Measurements from ENCODE around the gene RBL2. TPM values are rescaled to one million over a fixed set of nuclear protein-coding genes. Genes with fewer than 3 reads are reported as not detected.

Gene RBL2
- total and polyA plus RNA-seq, 9 of the 15 experiments (the other 6 are each of a cell fraction or from before 2014, with no cell fraction given): 7.8 to 76.3 (median 28.5) TPM

GRCh38 chr16:53511084-53511402, 76.8 kb downstream of the RBL2 start:
- no peaks in the 10 kb centered on the region for H4K20me1 ChIP-seq (replicated peaks; ENCODE audit: control insufficient read depth, insufficient read depth, low read length)
- ChIA-PET POLR2A (no interaction called here), CTCF (ENCODE audit: low intra/inter-chr PET ratio) (interaction anchor here (1.3 kb wide), 1 partner anchor 303 kb away, joined by 4 read pairs; no protein-coding TSS in a partner anchor)
- H3K9ac ChIP-seq (ENCODE audit: insufficient read depth in 1 of 2, low read depth in 2 of 2, low read length in 2 of 2): no peak overlapping the region
- H3K9me3 ChIP-seq (replicated peaks; ENCODE audit: control insufficient read depth, insufficient read depth, low read depth, low read length): no peaks in the 10 kb centered on the region
- DNase-seq (ENCODE audit: extremely low read depth in 1 of 4, low spot score in 3 of 4): no peak
- no peaks in the 10 kb centered on the region for H3K36me3 ChIP-seq (ENCODE audit: control insufficient read depth, insufficient read depth, low read length)
- ATAC-seq: no peak
- WGBS (ENCODE audit: insufficient coverage, low coverage, missing lambda C conversion rate): 17% methylated on average over 6 of the region's 6 CpGs
- H3K79me2 ChIP-seq (ENCODE audit: control insufficient read depth, insufficient read depth, low read length): no peaks in the 10 kb centered on the region
- intact Hi-C loops (cut with micrococcal nuclease): loop anchor here (5.0 kb wide), 1 partner anchor 94 kb away; no protein-coding TSS in a partner anchor
- H3K4me1 ChIP-seq (replicated peaks in 1 of 2; ENCODE audit: control insufficient read depth in 2 of 2, insufficient read depth in 2 of 2, low read length in 2 of 2): peaks cover 0 to 4% of the 10 kb centered on the region in 2 experiments; a peak in 2 of 5 replicates
- no peak overlapping the region for H3K4me2 ChIP-seq (ENCODE audit: insufficient read depth, low read length)
- H3K4me3 ChIP-seq: no peak overlapping the region
- TF ChIP-seq KAT7 (CRISPR knock-in tag; IDR thresholded peaks at IDR 0.05; ENCODE audit: borderline replicate concordance) (no peak), ELF1 (tag; IDR thresholded peaks at IDR 0.05) (no peak), MYNN (IDR thresholded peaks at IDR 0.05) (no peak), MYNN (CRISPR knock-in tag; IDR thresholded peaks at IDR 0.05) (no peak), ZC3H8 (IDR thresholded peaks at IDR 0.05) (no peak), L3MBTL2 (IDR thresholded peaks at IDR 0.05) (no peak), ZNF764 (CRISPR knock-in tag; IDR thresholded peaks at IDR 0.05; ENCODE audit: low read depth) (no peak), ZNF717 (CRISPR knock-in tag; IDR thresholded peaks at IDR 0.05) (no peak), ZNF282 (CRISPR knock-in tag; IDR thresholded peaks at IDR 0.05) (no peak), ZNF140 (CRISPR knock-in tag; IDR thresholded peaks at IDR 0.05) (no peak), ZNF766 (CRISPR knock-in tag; conservative IDR thresholded peaks at IDR 0.05) (no peak), THRB (CRISPR knock-in tag; conservative IDR thresholded peaks at IDR 0.05) (no peak), PHB (CRISPR knock-in tag; IDR thresholded peaks at IDR 0.05) (no peak), RBM22 (IDR thresholded peaks at IDR 0.05; ENCODE audit: low read depth, low read length, poor library complexity, severe bottlenecking) (no peak), ZKSCAN8 (CRISPR knock-in tag; IDR thresholded peaks at IDR 0.05) (no peak), ZNF124 (CRISPR knock-in tag; IDR thresholded peaks at IDR 0.05) (no peak), EWSR1 (IDR thresholded peaks at IDR 0.05; ENCODE audit: borderline replicate concordance, low read depth, partially characterized antibody) (no peak)
- TF ChIP-seq, protein P1, sequence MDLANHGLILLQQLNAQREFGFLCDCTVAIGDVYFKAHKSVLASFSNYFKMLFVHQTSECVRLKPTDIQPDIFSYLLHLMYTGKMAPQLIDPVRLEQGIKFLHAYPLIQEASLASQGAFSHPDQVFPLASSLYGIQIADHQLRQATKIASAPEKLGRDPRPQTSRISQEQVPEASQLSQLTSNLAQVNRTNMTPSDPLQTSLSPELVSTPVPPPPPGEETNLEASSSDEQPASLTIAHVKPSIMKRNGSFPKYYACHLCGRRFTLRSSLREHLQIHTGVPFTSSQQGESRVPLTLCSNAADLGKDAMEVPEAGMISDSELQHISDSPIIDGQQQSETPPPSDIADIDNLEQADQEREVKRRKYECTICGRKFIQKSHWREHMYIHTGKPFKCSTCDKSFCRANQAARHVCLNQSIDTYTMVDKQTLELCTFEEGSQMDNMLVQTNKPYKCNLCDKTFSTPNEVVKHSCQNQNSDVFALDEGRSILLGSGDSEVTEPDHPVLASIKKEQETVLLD (IDR thresholded peaks at IDR 0.05): no peak
- TF ChIP-seq, protein P2, sequence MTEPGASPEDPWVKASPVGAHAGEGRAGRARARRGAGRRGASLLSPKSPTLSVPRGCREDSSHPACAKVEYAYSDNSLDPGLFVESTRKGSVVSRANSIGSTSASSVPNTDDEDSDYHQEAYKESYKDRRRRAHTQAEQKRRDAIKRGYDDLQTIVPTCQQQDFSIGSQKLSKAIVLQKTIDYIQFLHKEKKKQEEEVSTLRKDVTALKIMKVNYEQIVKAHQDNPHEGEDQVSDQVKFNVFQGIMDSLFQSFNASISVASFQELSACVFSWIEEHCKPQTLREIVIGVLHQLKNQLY (CRISPR knock-in tag; conservative IDR thresholded peaks at IDR 0.05): no peak
- TF ChIP-seq, protein P3, sequence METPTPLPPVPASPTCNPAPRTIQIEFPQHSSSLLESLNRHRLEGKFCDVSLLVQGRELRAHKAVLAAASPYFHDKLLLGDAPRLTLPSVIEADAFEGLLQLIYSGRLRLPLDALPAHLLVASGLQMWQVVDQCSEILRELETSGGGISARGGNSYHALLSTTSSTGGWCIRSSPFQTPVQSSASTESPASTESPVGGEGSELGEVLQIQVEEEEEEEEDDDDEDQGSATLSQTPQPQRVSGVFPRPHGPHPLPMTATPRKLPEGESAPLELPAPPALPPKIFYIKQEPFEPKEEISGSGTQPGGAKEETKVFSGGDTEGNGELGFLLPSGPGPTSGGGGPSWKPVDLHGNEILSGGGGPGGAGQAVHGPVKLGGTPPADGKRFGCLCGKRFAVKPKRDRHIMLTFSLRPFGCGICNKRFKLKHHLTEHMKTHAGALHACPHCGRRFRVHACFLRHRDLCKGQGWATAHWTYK (CRISPR knock-in tag; IDR thresholded peaks at IDR 0.05): no peak
- H3K27ac ChIP-seq (ENCODE audit: extremely low read depth, low read depth, low read length): no peak overlapping the region
- H3K27me3 ChIP-seq (ENCODE audit: control insufficient read depth in 2 of 2, insufficient read depth in 2 of 2, low read length in 2 of 2): no peaks in the 10 kb centered on the region; a peak in 3 of 5 replicates
- H3K9me1 ChIP-seq (ENCODE audit: control insufficient read depth, insufficient read depth, low read length): no peaks in the 10 kb centered on the region
- no peak overlapping the region for H2AFZ ChIP-seq (ENCODE audit: low read depth, low read length)
- in situ Hi-C loops (cut with MboI): loop anchor here (25.0 kb wide), 1 partner anchor 1324 kb away; no protein-coding TSS in a partner anchor
- no TSS peak for BruUV-seq (replicated peaks)
- no peak for FAIRE-seq
